ENCODE data around the gene MYO18A.

MYO18A gene

GRCh38 chr17:29039764-29040598 is 140.2 kb downstream of the MYO18A start:
- H3K4me1 ChIP-seq (ENCODE audit: insufficient read depth, low read length), result peaks cover 8% of the 10 kb centered on the region; the same call in 1 of the 2 replicates
- H2AFZ ChIP-seq (ENCODE audit: low read depth, low read length), result no peak overlapping the region
- no peak for TF ChIP-seq CTCF (IDR thresholded peaks at IDR 0.05; ENCODE audit: borderline replicate concordance, extremely low read depth, low read length, poor library complexity, severe bottlenecking)
- no peak for TF ChIP-seq EZH2 (IDR thresholded peaks at IDR 0.05; ENCODE audit: borderline replicate concordance, low read depth, low read length, severe bottlenecking)
- no peak for ATAC-seq (ENCODE audit: insufficient read depth, low read depth)
- no peaks in the 10 kb centered on the region for H3K9me3 ChIP-seq (ENCODE audit: insufficient read depth, low read length, severe bottlenecking)
- H3K4me2 ChIP-seq (ENCODE audit: insufficient read depth, low read length), result no peak overlapping the region
- no peaks in the 10 kb centered on the region for H4K20me1 ChIP-seq (ENCODE audit: insufficient read depth, low read length)
- no peaks in the 10 kb centered on the region for H3K36me3 ChIP-seq (ENCODE audit: insufficient read depth, low read length)
- no peak for DNase-seq
- no peak overlapping the region for H3K9ac ChIP-seq (ENCODE audit: low read depth, low read length)
- no peak overlapping the region for H3K4me3 ChIP-seq (ENCODE audit: low read depth in 1 of 2, low read length in 2 of 2)
- no peak overlapping the region for H3K27ac ChIP-seq (ENCODE audit: low read length)
- peaks cover 10% of the 10 kb centered on the region for H3K27me3 ChIP-seq (ENCODE audit: insufficient read depth, low read length, poor library complexity)
- H3K79me2 ChIP-seq (ENCODE audit: insufficient read depth, low read length), result no peaks in the 10 kb centered on the region

GRCh38 chr17:29038085-29038795 is 142.0 kb downstream of the MYO18A start:
- no peaks in the 10 kb centered on the region for H4K20me1 ChIP-seq (ENCODE audit: insufficient read depth, low read length)
- no peak overlapping the region for H3K27ac ChIP-seq (ENCODE audit: low read length)
- TF ChIP-seq CTCF (IDR thresholded peaks at IDR 0.05; ENCODE audit: borderline replicate concordance, extremely low read depth, low read length, poor library complexity, severe bottlenecking) (no peak), EZH2 (IDR thresholded peaks at IDR 0.05; ENCODE audit: borderline replicate concordance, low read depth, low read length, severe bottlenecking) (no peak)
- H3K9ac ChIP-seq (ENCODE audit: low read depth, low read length), result no peak overlapping the region
- peaks cover 7% of the 10 kb centered on the region for H3K9me3 ChIP-seq (ENCODE audit: insufficient read depth, low read length, severe bottlenecking)
- no peak overlapping the region for H3K4me2 ChIP-seq (ENCODE audit: insufficient read depth, low read length)
- no peaks in the 10 kb centered on the region for H3K36me3 ChIP-seq (ENCODE audit: insufficient read depth, low read length)
- no peak overlapping the region for H2AFZ ChIP-seq (ENCODE audit: low read depth, low read length)
- no peaks in the 10 kb centered on the region for H3K79me2 ChIP-seq (ENCODE audit: insufficient read depth, low read length)
- H3K4me1 ChIP-seq (ENCODE audit: insufficient read depth, low read length), result peaks cover 8% of the 10 kb centered on the region; the same call in 1 of the 2 replicates
- DNase-seq (no peak), ATAC-seq (ENCODE audit: insufficient read depth, low read depth) (no peak)
- no peak overlapping the region for H3K4me3 ChIP-seq (ENCODE audit: low read depth in 1 of 2, low read length in 2 of 2)
- H3K27me3 ChIP-seq (ENCODE audit: insufficient read depth, low read length, poor library complexity), result peaks cover 15% of the 10 kb centered on the region

- Histone ChIP-seq H3K4me2 (ENCODE audit: insufficient read depth, low read length) (no peak overlapping the region), H3K4me3 (ENCODE audit: low read depth in 1 of 2, low read length in 2 of 2) (no peak overlapping the region), H3K36me3 (ENCODE audit: insufficient read depth, low read length) (no peaks in the 10 kb centered on the region), H4K20me1 (ENCODE audit: insufficient read depth, low read length) (no peaks in the 10 kb centered on the region), H3K4me1 (ENCODE audit: insufficient read depth, low read length) (peaks cover 5% of the 10 kb centered on the region; the same call in 1 of the 2 replicates), H3K27me3 (ENCODE audit: insufficient read depth, low read length, poor library complexity) (peaks cover 18% of the 10 kb centered on the region), H3K27ac (ENCODE audit: low read length) (no peak overlapping the region), H2AFZ (ENCODE audit: low read depth, low read length) (no peak overlapping the region), H3K9me3 (ENCODE audit: insufficient read depth, low read length, severe bottlenecking) (peaks cover 7% of the 10 kb centered on the region), H3K9ac (ENCODE audit: low read depth, low read length) (no peak overlapping the region), H3K79me2 (ENCODE audit: insufficient read depth, low read length) (no peaks in the 10 kb centered on the region)
- DNase-seq (no peak), ATAC-seq (ENCODE audit: insufficient read depth, low read depth) (no peak)
- TF ChIP-seq EZH2 (IDR thresholded peaks at IDR 0.05; ENCODE audit: borderline replicate concordance, low read depth, low read length, severe bottlenecking) (no peak), CTCF (IDR thresholded peaks at IDR 0.05; ENCODE audit: borderline replicate concordance, extremely low read depth, low read length, poor library complexity, severe bottlenecking) (no peak)
These were observed 142.5 kb downstream of the MYO18A start for GRCh38 chr17:29037739-29038084.

Data from DND-41 (cell line).